ENCODE data around the gene NEK1.

GRCh38 chr4:169416997-169417396, 195.4 kb downstream of the NEK1 start:
- TF ChIP-seq, protein P1, sequence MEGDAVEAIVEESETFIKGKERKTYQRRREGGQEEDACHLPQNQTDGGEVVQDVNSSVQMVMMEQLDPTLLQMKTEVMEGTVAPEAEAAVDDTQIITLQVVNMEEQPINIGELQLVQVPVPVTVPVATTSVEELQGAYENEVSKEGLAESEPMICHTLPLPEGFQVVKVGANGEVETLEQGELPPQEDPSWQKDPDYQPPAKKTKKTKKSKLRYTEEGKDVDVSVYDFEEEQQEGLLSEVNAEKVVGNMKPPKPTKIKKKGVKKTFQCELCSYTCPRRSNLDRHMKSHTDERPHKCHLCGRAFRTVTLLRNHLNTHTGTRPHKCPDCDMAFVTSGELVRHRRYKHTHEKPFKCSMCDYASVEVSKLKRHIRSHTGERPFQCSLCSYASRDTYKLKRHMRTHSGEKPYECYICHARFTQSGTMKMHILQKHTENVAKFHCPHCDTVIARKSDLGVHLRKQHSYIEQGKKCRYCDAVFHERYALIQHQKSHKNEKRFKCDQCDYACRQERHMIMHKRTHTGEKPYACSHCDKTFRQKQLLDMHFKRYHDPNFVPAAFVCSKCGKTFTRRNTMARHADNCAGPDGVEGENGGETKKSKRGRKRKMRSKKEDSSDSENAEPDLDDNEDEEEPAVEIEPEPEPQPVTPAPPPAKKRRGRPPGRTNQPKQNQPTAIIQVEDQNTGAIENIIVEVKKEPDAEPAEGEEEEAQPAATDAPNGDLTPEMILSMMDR (IDR thresholded peaks at IDR 0.05): no peak
- TF ChIP-seq POLR2A (IDR thresholded peaks at IDR 0.05): no peak

All from stomach (tissue), 4 donors.